Measurements from ENCODE around the gene FUCA2.

DNA sequence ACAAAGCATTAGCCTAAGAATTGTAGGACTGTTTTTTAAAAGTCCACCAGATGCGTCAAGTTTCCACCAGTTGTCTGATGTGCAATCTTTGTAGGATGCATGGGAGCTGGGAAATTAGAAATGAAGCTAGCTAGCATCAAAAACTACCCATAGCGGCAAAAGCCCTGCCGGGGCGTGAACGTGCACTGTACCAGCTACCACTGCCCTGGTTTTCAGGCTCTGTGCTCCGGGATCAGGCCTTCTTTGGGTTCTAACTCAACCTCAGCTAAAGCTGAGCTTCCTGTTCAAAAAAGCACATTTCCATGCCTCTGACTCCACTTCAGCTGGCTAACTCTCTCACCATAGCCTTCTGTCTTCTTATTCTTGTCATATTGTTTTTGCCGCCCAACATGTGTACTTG, 26.9 kb upstream of the FUCA2 start:
- TF ChIP-seq, protein P1, sequence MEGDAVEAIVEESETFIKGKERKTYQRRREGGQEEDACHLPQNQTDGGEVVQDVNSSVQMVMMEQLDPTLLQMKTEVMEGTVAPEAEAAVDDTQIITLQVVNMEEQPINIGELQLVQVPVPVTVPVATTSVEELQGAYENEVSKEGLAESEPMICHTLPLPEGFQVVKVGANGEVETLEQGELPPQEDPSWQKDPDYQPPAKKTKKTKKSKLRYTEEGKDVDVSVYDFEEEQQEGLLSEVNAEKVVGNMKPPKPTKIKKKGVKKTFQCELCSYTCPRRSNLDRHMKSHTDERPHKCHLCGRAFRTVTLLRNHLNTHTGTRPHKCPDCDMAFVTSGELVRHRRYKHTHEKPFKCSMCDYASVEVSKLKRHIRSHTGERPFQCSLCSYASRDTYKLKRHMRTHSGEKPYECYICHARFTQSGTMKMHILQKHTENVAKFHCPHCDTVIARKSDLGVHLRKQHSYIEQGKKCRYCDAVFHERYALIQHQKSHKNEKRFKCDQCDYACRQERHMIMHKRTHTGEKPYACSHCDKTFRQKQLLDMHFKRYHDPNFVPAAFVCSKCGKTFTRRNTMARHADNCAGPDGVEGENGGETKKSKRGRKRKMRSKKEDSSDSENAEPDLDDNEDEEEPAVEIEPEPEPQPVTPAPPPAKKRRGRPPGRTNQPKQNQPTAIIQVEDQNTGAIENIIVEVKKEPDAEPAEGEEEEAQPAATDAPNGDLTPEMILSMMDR (IDR thresholded peaks at IDR 0.05): no peak
- TF ChIP-seq EP300 (IDR thresholded peaks at IDR 0.05; ENCODE audit: borderline replicate concordance in 1 of 2, low read depth in 1 of 2, low read length in 1 of 2) (no peak), TAF1 (IDR thresholded peaks at IDR 0.05; ENCODE audit: borderline replicate concordance, low read depth, low read length) (no peak), MEF2A (IDR thresholded peaks at IDR 0.05; ENCODE audit: borderline replicate concordance, low read depth) (no peak), ELF1 (IDR thresholded peaks at IDR 0.05) (no peak), RCOR1 (IDR thresholded peaks at IDR 0.05; ENCODE audit: low read length) (no peak), SMC3 (IDR thresholded peaks at IDR 0.05; ENCODE audit: low read depth, low read length) (no peak), RAD21 (IDR thresholded peaks at IDR 0.05; ENCODE audit: low read length) (no peak), EZH2phosphoT487 (IDR thresholded peaks at IDR 0.05; ENCODE audit: borderline replicate concordance, low read depth) (no peak), SIN3A (IDR thresholded peaks at IDR 0.05; ENCODE audit: borderline replicate concordance, low read depth, low read length) (no peak), POLR2AphosphoS5 (IDR thresholded peaks at IDR 0.05; ENCODE audit: low read depth, low read length) (no peak), FOXJ3 (CRISPR knock-in tag; IDR thresholded peaks at IDR 0.05) (no peak)
- TF ChIP-seq, protein P2, sequence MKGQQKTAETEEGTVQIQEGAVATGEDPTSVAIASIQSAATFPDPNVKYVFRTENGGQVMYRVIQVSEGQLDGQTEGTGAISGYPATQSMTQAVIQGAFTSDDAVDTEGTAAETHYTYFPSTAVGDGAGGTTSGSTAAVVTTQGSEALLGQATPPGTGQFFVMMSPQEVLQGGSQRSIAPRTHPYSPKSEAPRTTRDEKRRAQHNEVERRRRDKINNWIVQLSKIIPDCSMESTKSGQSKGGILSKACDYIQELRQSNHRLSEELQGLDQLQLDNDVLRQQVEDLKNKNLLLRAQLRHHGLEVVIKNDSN (IDR thresholded peaks at IDR 0.05; ENCODE audit: borderline replicate concordance, low read depth): no peak
- TF ChIP-seq, protein P3, sequence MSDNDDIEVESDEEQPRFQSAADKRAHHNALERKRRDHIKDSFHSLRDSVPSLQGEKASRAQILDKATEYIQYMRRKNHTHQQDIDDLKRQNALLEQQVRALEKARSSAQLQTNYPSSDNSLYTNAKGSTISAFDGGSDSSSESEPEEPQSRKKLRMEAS (IDR thresholded peaks at IDR 0.05; ENCODE audit: low read depth): no peak

Measured in SK-N-SH (cell line).